Mesothelial cell of epicardium (in vitro differentiated cells): Measurements from ENCODE around the gene RIMBP2. TPM values are rescaled to one million over a fixed set of nuclear protein-coding genes. Genes with fewer than 3 reads are reported as not detected.

ENCODE experiments used
- DNase-seq, 2 experiments: peaks; one replicate each; pipeline ENCODE4 v3.0.0; 2021; ENCODE audit warnings: low spot score in 2 of 2; ENCODE audit not compliant: unreplicated experiment in 2 of 2
- H3K27ac Mint-ChIP-seq: 2 replicates; pipeline ENCODE4 v1.8.0; 2021; ENCODE audit warnings: mixed read lengths
- H3K27me3 Mint-ChIP-seq: 2 replicates; pipeline ENCODE4 v1.8.0; 2021; ENCODE audit warnings: low read depth, mixed read lengths
- H3K36me3 Mint-ChIP-seq: 2 replicates; pipeline ENCODE4 v1.8.0; 2021; ENCODE audit warnings: mixed read lengths
- H3K4me1 Mint-ChIP-seq: 2 replicates; pipeline ENCODE4 v1.8.0; 2021; ENCODE audit warnings: mixed read lengths
- H3K4me3 Mint-ChIP-seq: 2 replicates; pipeline ENCODE4 v1.8.0; 2021; ENCODE audit warnings: mild to moderate bottlenecking, moderate library complexity, mixed read lengths
- H3K9me3 Mint-ChIP-seq: 2 replicates; pipeline ENCODE4 v1.8.0; 2021; ENCODE audit warnings: mixed read lengths
- total RNA-seq: library from RNA; stranded (reverse); gene quantifications from 3 replicates; pipeline ENCODE4 v1.2.1, GENCODE V29; 2021
- TF ChIP-seq, protein P1 (sequence below): fragments of 200-600 bp; sonication (generic); IDR thresholded peaks from one replicate; pipeline ENCODE4 v1.5.0; 2021; ENCODE audit warnings: antibody characterized with exemption; ENCODE audit not compliant: unreplicated experiment

Gene RIMBP2
- total RNA-seq, 1 donor from 2014 or later: 8.6 TPM

GRCh38 chr12:130478786-130479185 is 237.3 kb downstream of the RIMBP2 start:
- Mint-ChIP-seq H3K4me3 (no peak overlapping the region), H3K36me3 (no peaks in the 10 kb centered on the region), H3K9me3 (no peaks in the 10 kb centered on the region), H3K27me3 (peaks cover 20% of the 10 kb centered on the region), H3K4me1 (no peaks in the 10 kb centered on the region), H3K27ac (no peak overlapping the region)
- no peak for DNase-seq
- TF ChIP-seq, protein P1, sequence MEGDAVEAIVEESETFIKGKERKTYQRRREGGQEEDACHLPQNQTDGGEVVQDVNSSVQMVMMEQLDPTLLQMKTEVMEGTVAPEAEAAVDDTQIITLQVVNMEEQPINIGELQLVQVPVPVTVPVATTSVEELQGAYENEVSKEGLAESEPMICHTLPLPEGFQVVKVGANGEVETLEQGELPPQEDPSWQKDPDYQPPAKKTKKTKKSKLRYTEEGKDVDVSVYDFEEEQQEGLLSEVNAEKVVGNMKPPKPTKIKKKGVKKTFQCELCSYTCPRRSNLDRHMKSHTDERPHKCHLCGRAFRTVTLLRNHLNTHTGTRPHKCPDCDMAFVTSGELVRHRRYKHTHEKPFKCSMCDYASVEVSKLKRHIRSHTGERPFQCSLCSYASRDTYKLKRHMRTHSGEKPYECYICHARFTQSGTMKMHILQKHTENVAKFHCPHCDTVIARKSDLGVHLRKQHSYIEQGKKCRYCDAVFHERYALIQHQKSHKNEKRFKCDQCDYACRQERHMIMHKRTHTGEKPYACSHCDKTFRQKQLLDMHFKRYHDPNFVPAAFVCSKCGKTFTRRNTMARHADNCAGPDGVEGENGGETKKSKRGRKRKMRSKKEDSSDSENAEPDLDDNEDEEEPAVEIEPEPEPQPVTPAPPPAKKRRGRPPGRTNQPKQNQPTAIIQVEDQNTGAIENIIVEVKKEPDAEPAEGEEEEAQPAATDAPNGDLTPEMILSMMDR: no peak

DNA sequence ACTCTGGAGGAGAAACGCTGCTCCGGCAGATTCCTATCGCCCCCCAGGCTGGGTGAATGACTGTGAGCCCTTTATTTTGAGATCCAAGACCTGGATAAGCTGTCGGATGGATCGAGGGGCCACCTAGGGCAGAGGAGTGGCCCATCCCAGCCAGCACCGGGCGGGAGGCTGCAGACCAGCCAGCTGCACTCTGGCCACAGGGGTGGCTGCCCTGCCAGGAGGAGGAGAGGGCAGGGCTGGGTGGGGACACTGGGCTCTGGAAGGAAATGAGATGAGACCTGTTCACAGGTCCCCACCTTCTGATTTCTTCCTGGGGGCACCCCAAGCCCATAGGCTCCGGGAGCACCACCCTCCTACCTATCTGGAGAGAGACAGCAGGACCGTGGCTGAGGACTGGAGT is 238.4 kb downstream of the RIMBP2 start:
- H3K27ac Mint-ChIP-seq: no peak overlapping the region
- TF ChIP-seq, protein P1: no peak
- H3K4me1 Mint-ChIP-seq: no peaks in the 10 kb centered on the region
- no peaks in the 10 kb centered on the region for H3K36me3 Mint-ChIP-seq
- H3K9me3 Mint-ChIP-seq: no peaks in the 10 kb centered on the region
- no peak for DNase-seq
- no peak overlapping the region for H3K4me3 Mint-ChIP-seq
- peaks cover 20% of the 10 kb centered on the region for H3K27me3 Mint-ChIP-seq

DNA sequence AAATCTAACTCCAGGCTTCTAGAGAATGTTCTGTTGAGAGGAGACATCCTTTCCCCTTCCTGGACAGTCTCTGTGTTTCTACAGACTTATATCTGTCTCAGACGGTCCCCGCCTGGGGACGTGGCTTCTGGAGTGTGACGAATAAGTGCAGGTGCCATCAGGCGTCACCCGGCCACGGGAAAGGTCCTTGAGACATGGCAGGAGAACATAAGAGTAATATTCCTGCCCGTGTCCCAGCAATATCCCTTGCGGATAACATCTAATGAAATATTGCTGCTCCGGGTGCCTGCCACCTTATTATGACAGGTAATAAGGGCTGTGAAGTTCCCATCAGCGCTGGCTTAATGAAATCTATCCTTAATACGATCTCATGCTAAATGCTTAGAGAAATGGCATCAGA is 238.8 kb downstream of the RIMBP2 start:
- DNase-seq: no peak
- Mint-ChIP-seq H3K27me3 (peaks cover 20% of the 10 kb centered on the region), H3K36me3 (no peaks in the 10 kb centered on the region), H3K27ac (no peak overlapping the region), H3K4me3 (no peak overlapping the region), H3K9me3 (no peaks in the 10 kb centered on the region), H3K4me1 (no peaks in the 10 kb centered on the region)
- TF ChIP-seq, protein P1: no peak

DNA sequence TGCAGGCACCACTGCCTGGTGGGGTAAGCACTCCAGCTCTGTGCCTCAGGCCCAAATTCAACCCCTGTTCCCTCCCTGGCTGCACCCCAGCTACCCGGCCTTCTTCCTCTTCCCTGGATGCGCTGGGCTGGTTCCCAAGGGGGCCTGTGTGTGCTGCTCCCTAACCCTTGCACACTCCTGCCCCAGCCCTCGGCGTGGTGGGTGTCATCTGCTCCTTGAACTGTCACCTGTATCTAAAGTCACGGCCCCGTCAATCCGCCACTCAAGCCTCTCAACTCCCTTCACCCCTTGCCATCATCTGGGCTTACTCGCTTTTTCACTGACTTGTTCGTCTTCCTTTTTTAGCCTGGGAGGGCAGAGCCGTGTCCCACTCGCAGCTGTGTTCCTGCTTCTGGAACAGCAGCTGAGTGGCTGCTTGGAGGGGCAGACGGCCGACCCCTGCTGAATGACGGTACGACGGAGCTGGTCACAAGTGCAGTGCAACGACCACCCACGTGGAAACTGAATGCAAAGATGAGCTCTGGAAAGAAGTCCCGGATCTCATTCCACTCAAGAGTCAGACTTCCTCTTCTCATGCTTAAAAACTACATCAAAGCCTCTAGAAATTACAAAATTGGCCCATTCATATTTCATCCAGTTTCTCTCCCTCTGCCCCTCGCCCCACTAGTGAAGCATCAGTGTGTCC is 239.5 kb downstream of the RIMBP2 start:
- no peaks in the 10 kb centered on the region for H3K4me1 Mint-ChIP-seq
- no peak overlapping the region for H3K4me3 Mint-ChIP-seq
- no peak overlapping the region for H3K27ac Mint-ChIP-seq
- TF ChIP-seq, protein P1: no peak
- no peaks in the 10 kb centered on the region for H3K9me3 Mint-ChIP-seq
- no peak for DNase-seq
- H3K36me3 Mint-ChIP-seq: no peaks in the 10 kb centered on the region
- H3K27me3 Mint-ChIP-seq: peaks cover 20% of the 10 kb centered on the region

DNA sequence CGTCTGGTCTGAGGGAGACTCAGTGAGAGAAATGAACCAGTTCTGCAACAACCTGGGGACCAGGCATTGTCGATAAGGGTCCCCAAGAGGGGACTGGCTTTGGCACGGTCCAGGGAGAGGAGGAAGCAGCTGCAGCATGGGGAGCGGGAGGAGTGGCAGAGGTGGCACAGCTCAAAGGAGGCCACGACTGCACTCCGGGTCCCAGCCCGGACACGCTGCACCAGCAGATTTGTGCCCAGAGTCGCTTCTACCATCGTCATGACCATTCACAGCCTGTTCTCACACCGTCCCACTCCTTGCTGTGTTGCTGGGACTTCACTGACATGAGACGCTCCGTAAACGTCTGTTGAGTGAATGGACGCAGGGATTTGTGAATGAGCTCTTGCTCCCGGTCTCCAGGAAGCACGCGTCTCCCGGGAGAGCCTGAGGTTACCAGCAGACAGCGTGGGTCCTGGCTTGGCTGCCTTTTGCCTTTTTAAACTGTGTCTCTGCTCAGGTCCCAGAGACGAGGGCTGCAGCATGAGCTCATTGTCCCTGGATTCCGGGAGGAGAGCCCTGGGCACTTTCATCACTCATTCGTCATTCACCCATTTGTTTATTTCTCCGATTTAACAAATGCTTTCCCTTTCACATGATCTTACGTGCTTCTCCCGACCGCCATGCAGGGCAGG is 241.4 kb downstream of the RIMBP2 start:
- H3K36me3 Mint-ChIP-seq: no peaks in the 10 kb centered on the region
- no peak overlapping the region for H3K4me3 Mint-ChIP-seq
- TF ChIP-seq, protein P1: no peak
- no peaks in the 10 kb centered on the region for H3K4me1 Mint-ChIP-seq
- no peak overlapping the region for H3K27ac Mint-ChIP-seq
- no peak for DNase-seq
- H3K9me3 Mint-ChIP-seq: no peaks in the 10 kb centered on the region
- peaks cover 20% of the 10 kb centered on the region for H3K27me3 Mint-ChIP-seq
